Mesendoderm (in vitro differentiated cells): ENCODE results near the gene PTCD3.

Source experiments
- DNase-seq: peaks from one replicate; pipeline ENCODE4 v3.0.0; 2013
- H2AK5ac ChIP-seq: 2 replicates; pipeline ENCODE4 v1.6.1; 2013; ENCODE audit warnings: low read length, inconsistent platforms
- H2BK120ac ChIP-seq: 2 replicates; pipeline ENCODE4 v1.6.1; 2013; ENCODE audit warnings: low read depth, mild to moderate bottlenecking, low read length, moderate library complexity, mixed read lengths
- H2BK15ac ChIP-seq: replicated peaks from 2 replicates; pipeline ENCODE4 v1.6.1; 2013; ENCODE audit warnings: low read depth, mild to moderate bottlenecking, moderate library complexity
- H2BK5ac ChIP-seq: 2 replicates; pipeline ENCODE4 v1.6.1; 2013; ENCODE audit warnings: low read length, inconsistent platforms
- H3K18ac ChIP-seq: 2 replicates; pipeline ENCODE4 v1.6.1; 2013; ENCODE audit warnings: mild to moderate bottlenecking, low read length, mixed read lengths
- H3K23ac ChIP-seq: one replicate; pipeline ENCODE4 v1.6.1; 2013; ENCODE audit warnings: low read length
- H3K27ac ChIP-seq: 2 replicates; pipeline ENCODE4 v1.5.1; 2013; ENCODE audit warnings: low read depth, mild to moderate bottlenecking, inconsistent platforms, low read length, moderate library complexity
- H3K27me3 ChIP-seq: 2 replicates; pipeline ENCODE4 v1.6.1; 2013; ENCODE audit warnings: low read length, control low read depth, mild to moderate bottlenecking, inconsistent platforms; ENCODE audit not compliant: insufficient read depth, poor library complexity
- H3K36me3 ChIP-seq: 2 replicates; pipeline ENCODE4 v1.6.1; 2013; ENCODE audit warnings: low read length, inconsistent platforms; ENCODE audit not compliant: control insufficient read depth, insufficient read depth
- H3K4ac ChIP-seq: one replicate; pipeline ENCODE4 v1.6.1; 2013; ENCODE audit warnings: low read depth, mild to moderate bottlenecking, low read length, moderate library complexity
- H3K4me1 ChIP-seq: 2 replicates; pipeline ENCODE4 v1.6.1; 2013; ENCODE audit warnings: low read depth, low read length, inconsistent platforms; ENCODE audit not compliant: control insufficient read depth
- H3K4me2 ChIP-seq: 2 replicates; pipeline ENCODE4 v1.6.1; 2013; ENCODE audit warnings: low read length
- H3K4me3 ChIP-seq: 2 replicates; pipeline ENCODE4 v1.5.1; 2013; ENCODE audit warnings: mild to moderate bottlenecking, low read length
- H3K56ac ChIP-seq: one replicate; pipeline ENCODE4 v1.6.1; 2013; ENCODE audit warnings: low read length
- H3K79me1 ChIP-seq: 2 replicates; pipeline ENCODE4 v1.6.1; 2013; ENCODE audit warnings: low read length, inconsistent platforms
- H3K79me2 ChIP-seq: 2 replicates; pipeline ENCODE4 v1.6.1; 2013; ENCODE audit warnings: mild to moderate bottlenecking, low read length; ENCODE audit not compliant: control insufficient read depth, insufficient read depth
- H3K9ac ChIP-seq: 2 replicates; pipeline ENCODE4 v1.6.1; 2013; ENCODE audit warnings: low read length, inconsistent platforms
- H4K5ac ChIP-seq: one replicate; pipeline ENCODE4 v1.6.1; 2013; ENCODE audit warnings: low read length
- H4K8ac ChIP-seq: one replicate; pipeline ENCODE4 v1.6.1; 2013; ENCODE audit warnings: low read depth, mild to moderate bottlenecking, control low read depth, low read length, moderate library complexity
- WGBS: extraction: QIAGEN DNeasy Blood & Tissue Kit; methylation state at CpG from one replicate; pipeline ENCODE4 v1.1.7; 2013; ENCODE audit warnings: low lambda C conversion rate, missing lambda C conversion rate; ENCODE audit not compliant: insufficient coverage; ENCODE audit errors: extremely low coverage; 5-methylcytosine and 5-hydroxymethylcytosine counted together

PTCD3 gene

DNA sequence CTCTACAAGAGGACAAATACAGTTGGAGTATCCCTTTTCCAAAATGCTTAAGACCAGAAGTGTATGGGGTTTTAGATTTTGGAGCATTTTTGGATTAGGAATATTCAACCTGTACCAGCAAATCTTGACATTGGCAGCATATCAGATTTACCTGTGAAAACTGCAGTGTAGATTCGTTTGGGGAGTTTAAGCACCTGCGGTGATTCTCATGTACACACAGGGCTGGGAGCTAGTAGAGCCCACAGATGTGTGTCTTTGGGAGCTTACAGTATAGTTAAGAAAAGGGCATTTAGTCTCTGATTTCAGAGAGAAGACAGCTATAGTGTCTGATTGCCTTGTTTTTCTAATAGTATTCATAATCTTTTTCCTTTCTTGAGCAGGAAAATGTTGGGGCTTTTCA, 30.1 kb downstream of the PTCD3 start:
- H3K27me3 ChIP-seq: no peaks in the 10 kb centered on the region
- H3K79me2 ChIP-seq: no peaks in the 10 kb centered on the region
- H3K9ac ChIP-seq: no peak overlapping the region
- no CpG with 5 or more reads among the region's 2 CpGs for WGBS
- H2BK5ac ChIP-seq: no peak overlapping the region
- no peak overlapping the region for H3K4me2 ChIP-seq
- no peak overlapping the region for H3K4ac ChIP-seq
- no peaks in the 10 kb centered on the region for H3K4me1 ChIP-seq
- H3K23ac ChIP-seq: no peak overlapping the region
- H3K56ac ChIP-seq: no peak overlapping the region
- H3K79me1 ChIP-seq: no peaks in the 10 kb centered on the region
- H2BK120ac ChIP-seq: no peak overlapping the region
- no peak overlapping the region for H4K8ac ChIP-seq
- no peak overlapping the region for H3K18ac ChIP-seq
- H3K36me3 ChIP-seq: peaks cover 32% of the 10 kb centered on the region
- H2AK5ac ChIP-seq: no peak overlapping the region
- no peak for DNase-seq
- no peak overlapping the region for H4K5ac ChIP-seq
- H3K27ac ChIP-seq: no peak overlapping the region
- H3K4me3 ChIP-seq: no peak overlapping the region
- H2BK15ac ChIP-seq: no peak overlapping the region

GRCh38 chr2:86138736-86139625, 32.9 kb downstream of the PTCD3 start:
- no peaks in the 10 kb centered on the region for H3K79me1 ChIP-seq
- peaks cover 25% of the 10 kb centered on the region for H3K36me3 ChIP-seq
- no peaks in the 10 kb centered on the region for H3K79me2 ChIP-seq
- no peak overlapping the region for H3K18ac ChIP-seq
- H3K4ac ChIP-seq: no peak overlapping the region
- H3K56ac ChIP-seq: no peak overlapping the region
- no peak overlapping the region for H4K5ac ChIP-seq
- DNase-seq: no peak
- H2BK5ac ChIP-seq: no peak overlapping the region
- no peak overlapping the region for H3K4me3 ChIP-seq
- H3K4me2 ChIP-seq: no peak overlapping the region
- H2BK120ac ChIP-seq: no peak overlapping the region
- WGBS: no CpG with 5 or more reads among the region's 7 CpGs
- H2BK15ac ChIP-seq: no peak overlapping the region
- H2AK5ac ChIP-seq: no peak overlapping the region
- H4K8ac ChIP-seq: no peak overlapping the region
- H3K4me1 ChIP-seq: no peaks in the 10 kb centered on the region
- H3K27ac ChIP-seq: no peak overlapping the region
- no peaks in the 10 kb centered on the region for H3K27me3 ChIP-seq
- no peak overlapping the region for H3K9ac ChIP-seq
- no peak overlapping the region for H3K23ac ChIP-seq

DNA sequence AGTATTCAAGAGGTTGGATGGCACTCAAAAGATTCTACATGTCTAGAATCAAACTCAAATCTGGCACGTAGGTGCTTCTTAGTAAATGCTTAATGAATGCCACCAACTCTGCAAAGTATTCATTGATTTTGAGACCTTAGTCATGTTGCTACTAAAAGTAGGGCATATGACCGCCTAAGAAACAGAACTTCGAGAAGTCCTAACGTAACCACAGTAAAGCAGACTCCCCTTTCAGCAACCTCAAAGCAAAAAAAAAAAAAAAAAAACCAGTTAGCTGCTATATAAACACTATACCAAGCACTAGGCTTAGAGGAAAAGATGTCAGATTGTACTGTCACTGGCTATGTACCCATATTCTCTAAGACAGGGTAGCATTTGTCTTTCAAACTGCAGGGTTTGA, 33.9 kb downstream of the PTCD3 start:
- Histone ChIP-seq H3K79me1 (no peaks in the 10 kb centered on the region), H2AK5ac (no peak overlapping the region), H3K4ac (no peak overlapping the region), H3K27ac (no peak overlapping the region), H3K79me2 (no peaks in the 10 kb centered on the region), H3K9ac (no peak overlapping the region), H2BK15ac (no peak overlapping the region), H3K4me3 (no peak overlapping the region), H2BK120ac (no peak overlapping the region), H4K8ac (no peak overlapping the region), H3K4me2 (no peak overlapping the region), H3K23ac (no peak overlapping the region), H2BK5ac (no peak overlapping the region), H3K56ac (no peak overlapping the region), H3K27me3 (no peaks in the 10 kb centered on the region), H3K4me1 (no peaks in the 10 kb centered on the region), H3K36me3 (peaks cover 28% of the 10 kb centered on the region), H3K18ac (no peak overlapping the region), H4K5ac (no peak overlapping the region)
- no peak for DNase-seq
- WGBS: no CpG with 5 or more reads among the region's 4 CpGs

GRCh38 chr2:86140969-86141392, 34.9 kb downstream of the PTCD3 start:
- Histone ChIP-seq H3K27ac (no peak overlapping the region), H2BK5ac (no peak overlapping the region), H3K4me3 (no peak overlapping the region), H3K9ac (no peak overlapping the region), H3K79me1 (no peaks in the 10 kb centered on the region), H3K56ac (no peak overlapping the region), H4K8ac (no peak overlapping the region), H4K5ac (no peak overlapping the region), H2AK5ac (no peak overlapping the region), H3K36me3 (peaks cover 24% of the 10 kb centered on the region), H3K79me2 (no peaks in the 10 kb centered on the region), H2BK120ac (no peak overlapping the region), H3K23ac (no peak overlapping the region), H3K18ac (no peak overlapping the region), H3K4me2 (no peak overlapping the region), H2BK15ac (no peak overlapping the region), H3K4ac (no peak overlapping the region), H3K4me1 (no peaks in the 10 kb centered on the region), H3K27me3 (no peaks in the 10 kb centered on the region)
- WGBS: no CpG with 5 or more reads among the region's 4 CpGs
- DNase-seq: no peak

GRCh38 chr2:86142436-86143257, 36.6 kb downstream of the PTCD3 start:
- H3K27ac ChIP-seq: no peak overlapping the region
- H3K9ac ChIP-seq: no peak overlapping the region
- no peaks in the 10 kb centered on the region for H3K4me1 ChIP-seq
- H3K79me1 ChIP-seq: no peaks in the 10 kb centered on the region
- no peak overlapping the region for H2AK5ac ChIP-seq
- H3K27me3 ChIP-seq: no peaks in the 10 kb centered on the region
- no CpG with 5 or more reads among the region's 3 CpGs for WGBS
- no peak overlapping the region for H3K18ac ChIP-seq
- no peak overlapping the region for H4K5ac ChIP-seq
- no peak overlapping the region for H3K23ac ChIP-seq
- no peak overlapping the region for H3K4me3 ChIP-seq
- H2BK120ac ChIP-seq: no peak overlapping the region
- no peak overlapping the region for H3K4ac ChIP-seq
- DNase-seq: no peak
- peaks cover 15% of the 10 kb centered on the region for H3K36me3 ChIP-seq
- no peak overlapping the region for H2BK5ac ChIP-seq
- H3K79me2 ChIP-seq: no peaks in the 10 kb centered on the region
- no peak overlapping the region for H4K8ac ChIP-seq
- H3K56ac ChIP-seq: no peak overlapping the region
- no peak overlapping the region for H2BK15ac ChIP-seq
- no peak overlapping the region for H3K4me2 ChIP-seq
